Spinal cord (tissue), 10 donors: ENCODE data around the gene TRAPPC5. TPM values are rescaled to one million over a fixed set of nuclear protein-coding genes. Genes with fewer than 3 reads are reported as not detected.

Experiments used
- DNase-seq, 6 donors: peaks; one replicate each; pipeline versions ENCODE4 v3.0.0 to v3.0.0-alpha.2; 2013 to 2015; ENCODE audit warnings: low spot score in 6 of 6, low read depth in 4 of 6
- H3K27ac ChIP-seq: one replicate; pipeline ENCODE4 v1.5.1; 2013; ENCODE audit warnings: low read depth, low read length, control low read depth
- H3K27me3 ChIP-seq: one replicate; pipeline ENCODE4 v1.6.1; 2013; ENCODE audit warnings: low read length; ENCODE audit not compliant: control insufficient read depth, insufficient read depth
- H3K36me3 ChIP-seq: one replicate; pipeline ENCODE4 v1.6.1; 2013; ENCODE audit warnings: low read length; ENCODE audit not compliant: control insufficient read depth, insufficient read depth
- H3K4me1 ChIP-seq: one replicate; pipeline ENCODE4 v1.6.1; 2013; ENCODE audit warnings: low read length; ENCODE audit not compliant: control insufficient read depth, insufficient read depth
- H3K4me3 ChIP-seq: one replicate; pipeline ENCODE4 v1.5.1; 2013; ENCODE audit warnings: low read depth, low read length, control low read depth
- H3K9me3 ChIP-seq: one replicate; pipeline ENCODE4 v1.6.1; 2013; ENCODE audit warnings: low read length; ENCODE audit not compliant: control insufficient read depth, insufficient read depth
- WGBS: methylation state at CpG from one replicate; pipeline ENCODE4 v1.1.5; 2013; ENCODE audit warnings: missing lambda C conversion rate; ENCODE audit not compliant: insufficient coverage; 5-methylcytosine and 5-hydroxymethylcytosine counted together
- long read RNA-seq, 4 donors: transcript quantifications; one replicate each; lab custom pipeline, GENCODE V29; 2026
- polyA plus RNA-seq, 2 donors: library from polyadenylated mRNA; unstranded; fragments of 120-200 nt; gene quantifications; one replicate each; pipeline ENCODE4 v1.2.1, GENCODE V29; 2013; ENCODE audit not compliant: insufficient read length in 2 of 2
- total RNA-seq, 2 donors: library from RNA; depleted of rRNA in 1 of 2; stranded (reverse); fragments of 120-200 nt in 1 of 2; fragments of >200 nt in 1 of 2; gene quantifications; one replicate each; pipeline versions ENCODE4 v1.2.3 to v1.2.4, GENCODE V29; 2013 to 2014
- donor health status: healthy.

TRAPPC5 gene
- total RNA-seq: 100 to 1,000 TPM in 1 of 2 donors, 10 to 100 TPM in 1; 24.5 to 165 TPM
- polyA plus RNA-seq: 10 to 100 TPM; 95.8 to 98.4 TPM
- long read RNA-seq, donor 1, full-length matches to known transcripts: 87 of 87 reads
- long read RNA-seq, donor 1, partial matches to known transcripts: 0 of 87 reads
- long read RNA-seq, donor 1, other reads (novel, unspliced or antisense): 0 of 87 reads
- long read RNA-seq, donor 2, full-length matches to known transcripts: 46 of 46 reads
- long read RNA-seq, donor 2, partial matches to known transcripts: 0 of 46 reads
- long read RNA-seq, donor 2, other reads (novel, unspliced or antisense): 0 of 46 reads
- long read RNA-seq, donor 3, full-length matches to known transcripts: 48 of 48 reads
- long read RNA-seq, donor 3, partial matches to known transcripts: 0 of 48 reads
- long read RNA-seq, donor 3, other reads (novel, unspliced or antisense): 0 of 48 reads
- long read RNA-seq, donor 4, full-length matches to known transcripts: 66 of 66 reads
- long read RNA-seq, donor 4, partial matches to known transcripts: 0 of 66 reads
- long read RNA-seq, donor 4, other reads (novel, unspliced or antisense): 0 of 66 reads

GRCh38 chr19:7680606-7681339 is at the start of gene TRAPPC5:
TRAPPC5 (plus strand) TSS chr19:7680833; CDS start chr19:7682254, 1,421 bp downstream.
- peaks cover 25% of the 10 kb centered on the region for H3K4me1 ChIP-seq
- DNase-seq: peak; percentile 75 to 96 (median 82)
- H3K27ac ChIP-seq: no peak within 1 kb of the TSS
- peaks cover 39% of the 10 kb centered on the region for H3K36me3 ChIP-seq
- H3K9me3 ChIP-seq: no peaks in the 10 kb centered on the region
- H3K27me3 ChIP-seq: peaks cover 3% of the 10 kb centered on the region
- 0% methylated on average over 75 of the region's 79 CpGs for WGBS
- H3K4me3 ChIP-seq: peak within 1 kb of the TSS; percentile 93

- no peak overlapping the region for H3K27ac ChIP-seq
- H3K27me3 ChIP-seq: peaks cover 9% of the 10 kb centered on the region
- no peak overlapping the region for H3K4me3 ChIP-seq
- H3K36me3 ChIP-seq: peaks cover 39% of the 10 kb centered on the region
- no peaks in the 10 kb centered on the region for H3K9me3 ChIP-seq
- peaks cover 36% of the 10 kb centered on the region for H3K4me1 ChIP-seq
- no peak for DNase-seq
- 93% methylated on average over 12 of the region's 12 CpGs for WGBS
Observed at GRCh38 chr19:7631577-7631976, 49.1 kb upstream of the TRAPPC5 start.

GRCh38 chr19:7632340-7633203 is 48.1 kb upstream of the TRAPPC5 start:
- Histone ChIP-seq H3K36me3 (peaks cover 29% of the 10 kb centered on the region), H3K4me3 (no peak overlapping the region), H3K9me3 (no peaks in the 10 kb centered on the region), H3K27ac (no peak overlapping the region), H3K4me1 (peaks cover 34% of the 10 kb centered on the region), H3K27me3 (peaks cover 18% of the 10 kb centered on the region)
- no peak for DNase-seq
- WGBS: 92% methylated on average over 39 of the region's 40 CpGs

- Histone ChIP-seq H3K36me3 (peaks cover 22% of the 10 kb centered on the region), H3K27ac (no peak within 1 kb of the TSS), H3K4me3 (no peak within 1 kb of the TSS), H3K9me3 (no peaks in the 10 kb centered on the region), H3K27me3 (peaks cover 22% of the 10 kb centered on the region), H3K4me1 (peaks cover 23% of the 10 kb centered on the region)
- 55% methylated on average over 2 of the region's 2 CpGs for WGBS
- DNase-seq: no peak
Observed at GRCh38 chr19:7633698-7634097, 46.9 kb upstream of the TRAPPC5 start, which contains the start of gene PCP2. PCP2 (minus strand) TSS chr19:7633719; CDS start chr19:7633457, 262 bp downstream.

- Histone ChIP-seq H3K27me3 (peaks cover 22% of the 10 kb centered on the region), H3K9me3 (no peaks in the 10 kb centered on the region), H3K4me3 (no peak overlapping the region), H3K27ac (no peak overlapping the region), H3K36me3 (peaks cover 22% of the 10 kb centered on the region), H3K4me1 (peaks cover 8% of the 10 kb centered on the region)
- DNase-seq: no peak
- 63% methylated on average over 4 of the region's 6 CpGs for WGBS
Observed at GRCh38 chr19:7635670-7636069, 45.0 kb upstream of the TRAPPC5 start.

GRCh38 chr19:7636317-7636690 is 44.3 kb upstream of the TRAPPC5 start:
- H3K27ac ChIP-seq: no peak overlapping the region
- H3K4me1 ChIP-seq: peaks cover 4% of the 10 kb centered on the region
- peaks cover 20% of the 10 kb centered on the region for H3K36me3 ChIP-seq
- H3K27me3 ChIP-seq: peaks cover 22% of the 10 kb centered on the region
- WGBS: 67% methylated on average over 16 of the region's 16 CpGs
- no peaks in the 10 kb centered on the region for H3K9me3 ChIP-seq
- H3K4me3 ChIP-seq: no peak overlapping the region
- DNase-seq: no peak

- H3K27me3 ChIP-seq: peaks cover 22% of the 10 kb centered on the region
- no peak within 1 kb of the TSS for H3K4me3 ChIP-seq
- H3K36me3 ChIP-seq: peaks cover 15% of the 10 kb centered on the region
Observed at GRCh38 chr19:7636691-7637373, 43.8 kb upstream of the TRAPPC5 start, which contains the start of gene STXBP2. STXBP2 (plus strand) TSS chr19:7637110; CDS start chr19:7637150, 40 bp downstream.

GRCh38 chr19:7637374-7638256 is 43.0 kb upstream of the TRAPPC5 start:
- H3K36me3 ChIP-seq: peaks cover 7% of the 10 kb centered on the region
- no peaks in the 10 kb centered on the region for H3K4me1 ChIP-seq
- WGBS: 43% methylated on average over 18 of the region's 30 CpGs
- no peak for DNase-seq
- H3K27ac ChIP-seq: no peak overlapping the region
- no peaks in the 10 kb centered on the region for H3K9me3 ChIP-seq
- no peak overlapping the region for H3K4me3 ChIP-seq
- H3K27me3 ChIP-seq: peaks cover 22% of the 10 kb centered on the region

More at GRCh38 chr19:7636691-7637373, 43.8 kb upstream of the TRAPPC5 start, which contains the start of gene STXBP2:
- no peak for DNase-seq
- no peaks in the 10 kb centered on the region for H3K9me3 ChIP-seq
- H3K27ac ChIP-seq: no peak within 1 kb of the TSS
- WGBS: 8% methylated on average over 57 of the region's 61 CpGs
- no peaks in the 10 kb centered on the region for H3K4me1 ChIP-seq
